Measurements from ENCODE around the gene HHIPL1.
"Not testable (repeated sequence)": the region's sequence is repeated elsewhere in the genome, so short reads cannot be mapped to it uniquely, and the experiment has no call there.

Gene HHIPL1

GRCh38 chr14:99636487-99636886 lies 8.4 kb upstream of the HHIPL1 start:
- DNase-seq = peak; percentile 40 to 60

- DNase-seq = no peak
These were observed 7.3 kb upstream of the HHIPL1 start for GRCh38 chr14:99637624-99638023.

- DNase-seq = not testable (repeated sequence)
These were observed 2.2 kb upstream of the HHIPL1 start for GRCh38 chr14:99642771-99643170.

- DNase-seq = peak; percentile 35 to 43
These were observed 1.6 kb upstream of the HHIPL1 start for GRCh38 chr14:99643343-99643742.

DNA sequence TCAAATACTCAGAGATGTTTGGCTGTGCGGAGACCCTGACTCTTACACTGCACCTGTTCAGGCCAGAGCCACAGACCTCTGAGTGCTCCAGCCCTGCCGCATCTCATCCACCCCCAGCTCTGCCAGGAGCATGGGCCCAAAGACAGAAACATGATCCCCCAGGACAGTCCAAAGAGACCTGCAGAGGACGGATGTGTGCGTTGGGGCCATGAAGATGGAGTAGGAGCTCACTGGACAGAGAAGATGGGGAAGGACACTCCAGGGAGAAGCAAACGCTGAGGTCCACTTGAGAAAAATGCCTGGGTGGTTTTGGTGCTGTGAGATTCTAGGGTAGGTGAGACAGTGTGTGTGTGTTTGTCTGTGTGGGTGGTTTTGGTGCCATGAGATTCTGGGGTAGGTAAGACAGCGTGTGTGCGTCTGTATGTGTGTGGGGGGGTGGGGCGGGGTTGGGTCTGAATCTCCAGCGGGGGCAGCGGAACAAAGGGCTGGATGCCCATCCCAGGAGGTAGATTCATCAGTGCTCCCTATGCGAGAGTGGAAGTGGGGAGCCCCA lies 818 bp upstream of the HHIPL1 start:
- no peak for DNase-seq

DNA sequence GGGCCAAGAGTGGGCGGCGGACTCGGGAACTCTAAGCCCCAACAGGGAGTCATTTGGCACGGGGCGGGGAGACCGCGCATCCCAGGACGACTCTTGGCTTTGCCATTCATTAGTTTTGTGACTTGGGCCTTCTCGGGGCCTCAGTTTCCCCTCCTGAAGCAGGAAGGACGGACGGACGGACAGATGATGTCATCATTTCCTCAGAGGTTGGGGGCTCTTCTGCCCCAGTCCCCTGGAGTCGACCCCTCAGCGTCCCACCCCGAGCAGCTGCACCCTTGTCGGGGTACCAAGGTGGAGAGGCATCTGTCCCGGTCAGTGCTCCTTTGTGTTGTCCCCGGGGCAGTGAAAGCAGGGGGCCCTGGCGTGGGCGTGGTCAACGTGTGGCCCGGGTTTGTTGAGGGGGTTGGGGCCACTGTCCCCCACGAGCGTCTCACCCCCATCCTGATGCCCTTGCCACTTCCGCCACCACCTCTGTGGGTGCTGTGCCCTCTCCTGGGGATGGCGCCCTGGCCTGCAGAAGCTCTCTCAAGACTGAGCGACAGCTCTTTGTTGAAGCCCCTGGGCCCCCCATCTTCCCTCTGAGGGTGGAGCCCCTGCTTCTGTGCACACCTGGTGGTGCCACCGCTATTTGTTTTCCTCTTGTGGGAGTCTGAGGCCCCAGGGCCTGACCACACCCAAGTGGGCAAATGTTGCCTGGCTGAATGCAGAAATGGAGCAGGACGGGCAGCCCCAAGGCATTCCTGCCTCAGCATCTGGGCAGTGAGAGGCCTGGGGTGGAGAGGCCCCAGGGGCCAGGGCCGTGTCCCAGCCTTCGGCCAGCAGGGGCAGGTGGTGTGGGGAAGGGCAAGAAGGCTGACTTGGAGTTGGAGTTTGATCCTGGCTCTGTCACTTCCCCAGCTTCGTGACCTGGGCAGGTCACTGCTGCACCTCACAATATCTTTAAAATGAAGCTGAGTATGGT lies 896 bp downstream of the HHIPL1 start:
- no peak for DNase-seq

GRCh38 chr14:99647411-99647810 lies 2.5 kb downstream of the HHIPL1 start:
- DNase-seq = no peak

DNA sequence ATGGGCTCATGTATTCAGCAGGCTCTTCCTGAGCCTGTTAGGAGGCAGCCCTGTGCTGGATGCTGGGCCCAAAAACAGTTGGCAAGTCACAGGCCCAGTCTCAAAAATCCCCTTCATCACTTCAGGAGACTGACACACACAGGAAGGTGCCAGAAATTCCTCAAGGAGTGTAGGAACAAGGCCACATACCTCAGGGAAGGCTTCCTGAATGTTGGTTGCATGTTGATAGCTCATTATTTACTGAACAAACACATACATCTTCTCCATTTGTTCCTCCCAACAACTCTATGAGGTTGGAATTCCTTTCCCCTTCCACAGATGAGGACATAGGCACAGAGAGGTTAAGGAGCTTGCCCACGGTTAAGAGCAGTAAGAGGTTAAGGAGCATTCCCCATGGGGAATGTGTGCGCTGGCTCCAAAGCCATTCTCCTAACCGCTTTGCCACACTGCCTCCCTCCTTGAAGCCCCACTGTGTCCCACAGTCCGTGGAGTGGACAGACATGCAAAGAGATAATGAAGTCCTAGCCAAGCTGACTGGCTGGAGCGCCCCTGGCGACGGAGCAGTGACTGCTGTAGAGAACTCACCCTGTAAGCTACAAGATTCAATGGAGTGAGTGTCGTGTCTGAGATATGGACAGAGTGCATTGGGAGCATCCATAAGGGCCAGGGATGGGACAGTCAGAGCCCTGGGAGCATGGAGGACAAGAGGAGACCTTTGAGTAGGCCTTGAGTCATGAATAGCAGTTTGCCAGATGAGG lies 3.3 kb downstream of the HHIPL1 start:
- DNase-seq = no peak

GRCh38 chr14:99649219-99649618 lies 4.3 kb downstream of the HHIPL1 start:
- no peak for DNase-seq

DNA sequence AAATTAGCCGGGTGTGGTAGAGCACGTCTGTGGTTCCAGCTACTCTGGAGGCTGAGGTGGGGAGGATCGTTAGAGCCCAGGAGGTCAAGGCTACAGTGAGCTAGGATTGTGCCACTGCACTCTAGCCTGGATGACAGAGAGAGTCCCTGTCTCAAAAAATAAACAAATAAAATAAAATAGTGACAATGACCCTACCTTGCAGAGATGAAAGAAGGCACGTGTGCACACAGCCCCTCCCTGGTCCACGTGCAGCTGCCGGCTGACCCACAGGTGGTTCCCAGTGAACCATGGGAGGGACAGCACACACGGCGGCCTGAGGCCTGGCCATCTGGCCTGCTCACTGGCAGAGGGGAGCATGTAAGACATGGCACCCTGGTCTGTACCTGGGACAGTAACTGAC lies 4.7 kb downstream of the HHIPL1 start:
- no peak for DNase-seq

- no peak for DNase-seq
These were observed 5.3 kb downstream of the HHIPL1 start for GRCh38 chr14:99650189-99650588.

- DNase-seq = no peak
These were observed 7.2 kb downstream of the HHIPL1 start for GRCh38 chr14:99651953-99652746.

GRCh38 chr14:99654235-99654985 lies 9.5 kb downstream of the HHIPL1 start:
- DNase-seq = no peak

- no peak for DNase-seq
These were observed 10.6 kb downstream of the HHIPL1 start for GRCh38 chr14:99655521-99655920.

GRCh38 chr14:99656171-99656570 lies 11.2 kb downstream of the HHIPL1 start:
- DNase-seq = no peak

DNA sequence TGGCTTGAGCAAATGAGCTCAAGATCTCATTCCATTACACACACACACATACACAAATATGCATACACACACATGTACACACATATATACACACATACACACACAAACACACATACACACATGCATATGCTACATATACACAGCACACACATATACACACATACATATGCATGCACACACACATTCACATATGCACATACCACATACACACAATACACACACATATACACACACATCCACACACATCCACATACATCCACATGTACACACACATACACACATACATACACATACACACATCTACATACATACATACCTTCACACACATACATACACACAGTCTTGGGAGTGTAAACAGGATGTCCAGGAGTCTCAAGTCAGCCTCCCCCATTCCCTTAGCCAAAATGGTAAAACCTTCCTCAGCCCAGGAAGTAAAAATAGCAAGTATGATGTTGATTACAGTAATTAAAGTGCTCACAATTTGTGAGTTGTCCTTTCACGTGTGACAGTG lies 12.8 kb downstream of the HHIPL1 start:
- no peak for DNase-seq

DNA sequence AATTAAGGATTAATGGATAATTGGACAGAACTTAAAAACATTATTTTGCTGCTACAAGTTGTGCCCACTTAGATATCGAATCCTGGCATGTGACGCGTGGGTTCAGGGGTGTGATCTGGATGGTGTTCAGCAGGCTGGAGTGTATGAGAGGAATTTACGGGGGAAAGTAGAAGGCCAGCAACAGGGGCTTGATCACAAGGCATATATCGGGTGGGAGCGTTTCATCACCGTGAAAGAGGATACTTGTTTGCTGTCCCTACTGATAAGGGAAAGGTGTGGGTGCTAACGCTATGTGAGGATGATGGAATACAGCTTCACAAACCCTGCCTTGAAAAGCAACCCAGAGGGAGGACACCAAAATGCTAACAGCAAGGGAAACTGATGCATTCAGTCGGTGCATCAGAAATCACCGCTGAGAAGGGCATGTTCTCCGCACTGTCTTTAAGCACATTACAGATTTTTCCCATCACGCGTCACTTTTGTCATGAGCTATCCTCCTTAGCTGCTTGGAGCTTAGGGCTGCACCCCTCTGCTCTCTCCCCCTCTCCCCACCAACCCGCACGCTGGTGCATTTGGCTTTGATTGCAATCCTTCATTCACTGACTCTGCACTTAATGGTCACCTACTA lies 13.4 kb downstream of the HHIPL1 start:
- DNase-seq = no peak

DNA sequence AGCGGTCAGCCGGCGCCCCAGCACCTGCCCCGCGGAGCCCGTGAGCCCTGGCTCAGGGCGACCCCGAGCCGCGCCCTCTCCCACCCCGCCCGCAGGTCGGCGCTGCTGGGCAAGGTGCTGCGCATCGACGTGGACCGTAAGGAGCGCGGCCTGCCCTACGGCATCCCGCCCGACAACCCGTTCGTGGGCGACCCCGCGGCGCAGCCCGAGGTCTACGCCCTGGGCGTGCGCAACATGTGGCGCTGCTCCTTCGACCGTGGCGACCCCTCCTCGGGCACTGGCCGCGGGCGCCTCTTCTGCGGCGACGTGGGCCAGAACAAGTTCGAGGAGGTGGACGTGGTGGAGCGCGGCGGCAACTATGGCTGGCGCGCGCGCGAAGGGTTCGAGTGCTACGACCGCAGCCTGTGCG lies 14.4 kb downstream of the HHIPL1 start:
- no peak for DNase-seq

DNA sequence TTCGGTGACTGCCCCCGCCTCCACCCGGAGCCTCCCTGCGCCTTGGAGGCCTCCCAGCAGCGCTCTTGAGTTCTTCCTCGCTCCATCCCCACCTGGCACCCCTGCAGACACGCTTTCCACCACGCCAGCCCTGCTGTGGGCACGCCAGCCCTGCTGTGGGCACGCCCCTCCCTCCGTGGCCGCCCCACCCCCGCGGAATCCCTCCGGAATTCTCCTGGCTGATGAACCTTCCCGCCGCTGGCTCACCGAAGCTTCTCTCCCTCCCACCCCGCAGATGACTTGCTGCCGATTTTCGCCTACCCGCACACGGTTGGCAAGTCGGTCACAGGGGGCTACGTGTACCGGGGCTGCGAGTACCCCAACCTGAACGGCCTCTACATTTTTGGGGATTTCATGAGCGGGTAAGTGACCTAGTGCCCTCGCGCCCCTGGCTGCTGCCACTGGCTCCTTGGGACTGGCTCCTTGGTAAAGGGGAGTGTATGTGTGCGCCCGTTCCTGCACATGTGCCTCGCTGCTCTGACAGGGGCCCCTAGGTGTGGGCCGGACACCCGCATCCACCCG lies 15.2 kb downstream of the HHIPL1 start:
- no peak for DNase-seq

DNA sequence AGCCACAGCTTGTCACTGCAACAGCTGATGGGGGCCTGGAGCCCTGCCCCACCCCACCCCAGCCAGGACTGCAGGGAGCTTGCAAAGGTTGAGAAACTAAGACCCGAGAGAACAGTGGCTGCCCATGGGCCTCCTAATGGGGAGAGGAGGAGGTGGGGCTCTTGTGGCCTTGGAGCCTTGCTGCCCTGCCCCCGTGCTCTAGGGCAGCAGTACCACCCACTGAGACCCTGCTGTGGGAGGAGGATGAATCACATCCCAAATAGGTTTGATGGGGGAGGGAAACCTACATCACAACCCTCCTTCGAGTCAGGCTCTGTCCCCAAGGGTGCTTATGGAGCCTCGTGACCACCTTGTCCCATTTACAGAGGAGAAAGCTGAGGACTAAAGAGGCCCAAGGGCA lies 15.9 kb downstream of the HHIPL1 start:
- DNase-seq = no peak

GRCh38 chr14:99661206-99661605 lies 16.3 kb downstream of the HHIPL1 start:
- DNase-seq = not testable (repeated sequence)
